Measurements from ENCODE around the gene DHX16.

DHX16 gene

DNA sequence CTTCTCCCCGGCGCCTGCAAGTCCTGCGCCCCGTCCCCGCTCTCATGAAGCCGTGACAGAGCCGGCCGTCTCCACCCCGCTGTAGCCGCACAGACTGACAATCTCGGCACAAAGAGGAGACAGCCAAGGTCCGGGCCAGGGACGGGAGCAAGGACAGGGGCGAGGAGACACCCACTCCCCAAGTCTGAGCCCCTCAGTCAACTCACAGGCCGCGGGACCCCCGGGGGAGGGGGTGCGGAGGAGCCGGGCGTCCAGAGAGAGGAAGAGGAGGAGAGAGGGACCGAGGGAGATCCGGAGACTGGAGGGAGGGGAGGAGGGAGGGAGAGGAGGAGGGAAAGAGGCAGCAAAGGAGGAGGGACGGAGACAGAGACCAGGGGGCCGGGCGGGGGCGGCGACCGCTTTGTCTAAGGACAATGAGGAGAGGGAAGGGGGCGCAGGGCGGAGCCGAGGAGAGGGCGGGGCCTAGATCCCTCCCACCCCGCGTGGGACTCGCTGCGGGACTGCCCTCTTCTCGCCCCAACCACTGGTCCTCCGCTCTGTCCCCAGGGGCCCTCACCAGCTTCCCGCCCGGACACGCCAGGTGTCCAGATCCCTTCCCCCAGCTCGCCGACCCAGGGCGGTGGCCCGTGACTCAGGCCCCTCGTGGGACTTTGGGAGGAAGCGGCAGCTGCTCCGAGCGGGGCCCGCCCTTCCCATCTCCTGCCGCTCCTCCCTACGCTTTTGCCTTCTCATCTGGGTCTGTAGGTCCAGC is 14.3 kb upstream of the DHX16 start:
- H3K4me3 ChIP-seq (ENCODE audit: low read depth, low read length) = peak overlapping the region; percentile 76
- TF ChIP-seq, protein P1, sequence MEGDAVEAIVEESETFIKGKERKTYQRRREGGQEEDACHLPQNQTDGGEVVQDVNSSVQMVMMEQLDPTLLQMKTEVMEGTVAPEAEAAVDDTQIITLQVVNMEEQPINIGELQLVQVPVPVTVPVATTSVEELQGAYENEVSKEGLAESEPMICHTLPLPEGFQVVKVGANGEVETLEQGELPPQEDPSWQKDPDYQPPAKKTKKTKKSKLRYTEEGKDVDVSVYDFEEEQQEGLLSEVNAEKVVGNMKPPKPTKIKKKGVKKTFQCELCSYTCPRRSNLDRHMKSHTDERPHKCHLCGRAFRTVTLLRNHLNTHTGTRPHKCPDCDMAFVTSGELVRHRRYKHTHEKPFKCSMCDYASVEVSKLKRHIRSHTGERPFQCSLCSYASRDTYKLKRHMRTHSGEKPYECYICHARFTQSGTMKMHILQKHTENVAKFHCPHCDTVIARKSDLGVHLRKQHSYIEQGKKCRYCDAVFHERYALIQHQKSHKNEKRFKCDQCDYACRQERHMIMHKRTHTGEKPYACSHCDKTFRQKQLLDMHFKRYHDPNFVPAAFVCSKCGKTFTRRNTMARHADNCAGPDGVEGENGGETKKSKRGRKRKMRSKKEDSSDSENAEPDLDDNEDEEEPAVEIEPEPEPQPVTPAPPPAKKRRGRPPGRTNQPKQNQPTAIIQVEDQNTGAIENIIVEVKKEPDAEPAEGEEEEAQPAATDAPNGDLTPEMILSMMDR (IDR thresholded peaks at IDR 0.05; ENCODE audit: borderline replicate concordance, insufficient read depth, low read depth, low read length) = no peak

DNA sequence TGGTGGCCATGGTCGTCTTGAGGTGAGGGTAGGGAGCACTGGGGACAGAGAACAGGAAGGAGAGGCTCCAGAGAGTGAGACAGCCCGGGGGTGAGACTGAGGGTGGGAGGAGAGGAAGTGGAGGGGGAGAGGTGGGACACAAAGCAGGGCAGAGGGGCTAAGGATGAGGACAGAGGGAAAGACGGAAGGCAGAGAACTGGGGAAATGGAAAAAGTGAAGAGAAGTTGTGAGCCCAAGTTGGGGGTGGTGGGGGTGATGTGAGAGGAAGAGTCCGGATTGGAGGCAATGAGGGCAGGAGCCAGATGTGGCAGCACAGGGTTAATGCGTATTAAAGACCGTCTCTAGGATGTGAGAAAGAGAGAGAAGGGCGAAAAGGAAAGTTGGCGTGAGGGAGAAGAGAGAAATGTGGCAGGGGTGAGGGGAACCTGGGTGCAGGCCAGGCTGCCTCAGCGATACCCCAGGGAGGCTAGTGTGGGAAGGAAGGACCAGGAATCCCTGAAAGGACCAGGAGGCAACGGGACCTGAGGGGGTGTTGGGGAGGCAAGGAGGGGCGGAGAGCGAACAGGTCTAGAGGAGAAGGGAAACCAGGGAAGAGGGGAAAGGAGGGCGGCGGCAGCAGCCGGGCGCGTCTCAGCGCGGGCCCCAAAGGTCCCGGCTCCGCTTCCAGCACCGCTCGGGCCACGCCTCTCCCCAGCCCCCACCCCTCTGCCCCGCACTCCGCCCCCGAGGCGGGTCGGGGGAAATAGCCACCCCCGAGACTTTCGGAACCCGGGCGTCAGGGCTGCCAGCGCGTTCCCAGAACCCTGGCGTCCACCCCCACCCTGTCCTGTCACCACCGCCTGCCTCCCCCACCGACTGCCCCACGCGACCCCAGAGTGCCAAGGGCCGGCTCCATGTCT is 13.5 kb upstream of the DHX16 start, which contains the start of gene PPP1R18:
PPP1R18 (minus strand) TSS at position 637 of the 899 bp plus-strand sequence; CDS start at position 10, 627 bp downstream.
- peak within 1 kb of the TSS; percentile 76 for H3K4me3 ChIP-seq (ENCODE audit: low read depth, low read length)
- TF ChIP-seq, protein P1 (IDR thresholded peaks at IDR 0.05; ENCODE audit: borderline replicate concordance, insufficient read depth, low read depth, low read length) = no peak

DNA sequence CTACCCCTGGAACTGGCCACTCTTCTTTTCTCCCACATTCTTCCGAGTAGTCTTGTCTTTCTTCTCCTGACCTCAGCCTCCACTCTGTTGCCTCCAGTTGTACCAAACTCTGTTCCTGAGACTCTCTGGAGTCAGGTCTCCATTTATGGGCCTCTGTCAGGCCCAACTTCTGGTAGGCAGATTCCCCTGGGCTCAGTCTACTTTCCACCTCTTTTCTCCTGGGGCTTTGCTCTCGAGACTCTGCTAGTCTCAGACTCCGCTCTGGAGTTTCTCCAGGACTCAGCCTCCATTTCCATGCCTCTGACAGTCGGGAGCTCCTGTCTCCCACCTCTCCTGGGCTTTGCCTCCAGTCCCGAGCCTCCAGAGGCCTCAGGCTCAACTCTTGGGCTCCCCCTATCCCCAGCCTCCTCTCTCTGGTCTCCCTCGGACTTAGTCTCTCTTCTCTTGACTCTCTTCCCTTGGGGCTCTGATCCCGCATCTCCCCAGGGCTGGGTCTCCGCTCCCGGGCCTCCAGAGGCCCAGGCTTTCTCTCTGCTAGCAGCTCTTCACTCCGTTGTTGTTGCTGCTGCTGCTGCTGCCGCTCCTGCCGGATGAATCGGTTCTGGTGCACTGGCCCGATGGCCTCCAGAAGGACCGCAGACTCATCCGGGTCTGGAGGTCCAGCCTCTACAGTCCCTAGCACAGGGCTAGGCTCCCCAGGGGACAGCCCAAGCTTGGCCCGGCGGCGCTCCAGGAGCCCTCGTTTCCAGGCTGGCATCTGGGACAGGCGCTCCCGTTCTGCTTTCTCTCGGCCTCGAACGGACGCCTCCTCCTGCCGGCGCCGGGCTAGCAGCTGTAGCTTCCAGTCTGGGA is 12.6 kb upstream of the DHX16 start:
- H3K4me3 ChIP-seq (ENCODE audit: low read depth, low read length) = peak overlapping the region; percentile 76
- TF ChIP-seq, protein P1 (IDR thresholded peaks at IDR 0.05; ENCODE audit: borderline replicate concordance, insufficient read depth, low read depth, low read length) = peak; percentile 46; the same call in 1 of the 2 replicates

DNA sequence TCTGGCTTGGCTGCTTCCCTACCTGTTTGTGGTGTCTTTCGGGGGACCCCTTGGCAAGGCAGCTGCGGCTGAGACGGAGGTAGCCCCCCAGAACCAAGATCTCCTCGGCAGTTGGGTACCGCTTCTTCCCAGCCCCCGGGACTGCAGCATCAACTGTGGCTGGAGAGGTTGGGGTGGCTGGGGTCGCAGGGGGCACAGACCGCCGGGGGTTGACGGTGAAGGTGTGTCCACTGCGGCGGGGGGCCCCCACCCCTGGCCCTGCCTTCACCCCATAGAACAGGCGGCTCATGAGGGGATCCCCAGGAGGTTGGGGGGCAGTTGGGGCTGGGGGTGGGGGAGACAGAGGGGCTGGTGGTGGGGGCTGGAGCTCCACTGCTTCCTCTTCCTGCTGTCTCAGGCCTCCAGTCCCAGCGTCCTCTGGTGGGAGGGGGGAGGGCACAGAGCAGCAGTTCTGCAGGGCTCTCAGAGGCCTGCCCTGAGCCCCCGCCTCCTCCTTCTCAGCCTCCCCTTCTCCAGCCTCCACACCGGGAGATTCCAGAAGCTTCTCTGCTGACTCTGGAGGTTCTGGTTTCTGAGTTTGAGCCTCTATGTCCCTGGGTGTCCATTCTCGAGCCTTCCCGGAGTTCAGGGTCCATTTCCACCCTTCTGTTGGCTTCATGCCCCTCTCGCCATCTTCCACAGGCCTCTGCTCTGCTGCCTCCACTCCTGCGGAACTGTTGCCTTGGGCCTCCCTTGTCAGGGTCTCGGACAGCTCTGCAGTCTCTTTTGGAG is 11.8 kb upstream of the DHX16 start:
- TF ChIP-seq, protein P1 (IDR thresholded peaks at IDR 0.05; ENCODE audit: borderline replicate concordance, insufficient read depth, low read depth, low read length) = no peak
- peak overlapping the region; percentile 76 for H3K4me3 ChIP-seq (ENCODE audit: low read depth, low read length)

DNA sequence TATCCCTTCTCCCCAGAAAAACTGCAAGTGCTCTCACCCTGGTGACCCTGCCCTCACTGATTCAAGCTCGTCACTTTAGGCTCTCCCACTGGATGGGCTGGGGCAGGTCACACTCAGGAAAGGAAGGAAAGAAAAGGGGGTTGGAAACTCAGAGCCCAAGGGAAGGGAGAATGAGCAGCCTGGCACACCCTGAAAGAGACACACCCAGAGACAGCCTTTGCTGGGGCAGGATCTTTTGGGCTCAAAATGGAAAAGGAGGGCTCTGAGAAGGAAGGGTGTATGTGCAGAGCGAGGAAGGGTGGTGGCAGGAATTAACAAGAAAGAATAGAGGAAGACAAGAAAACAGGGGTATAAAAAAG is 11.2 kb upstream of the DHX16 start:
- peak overlapping the region; percentile 76 for H3K4me3 ChIP-seq (ENCODE audit: low read depth, low read length)
- TF ChIP-seq, protein P1 (IDR thresholded peaks at IDR 0.05; ENCODE audit: borderline replicate concordance, insufficient read depth, low read depth, low read length) = no peak

Data from GM12875 (cell line).